ENCODE data around the gene MYEOV.

Gene MYEOV

DNA sequence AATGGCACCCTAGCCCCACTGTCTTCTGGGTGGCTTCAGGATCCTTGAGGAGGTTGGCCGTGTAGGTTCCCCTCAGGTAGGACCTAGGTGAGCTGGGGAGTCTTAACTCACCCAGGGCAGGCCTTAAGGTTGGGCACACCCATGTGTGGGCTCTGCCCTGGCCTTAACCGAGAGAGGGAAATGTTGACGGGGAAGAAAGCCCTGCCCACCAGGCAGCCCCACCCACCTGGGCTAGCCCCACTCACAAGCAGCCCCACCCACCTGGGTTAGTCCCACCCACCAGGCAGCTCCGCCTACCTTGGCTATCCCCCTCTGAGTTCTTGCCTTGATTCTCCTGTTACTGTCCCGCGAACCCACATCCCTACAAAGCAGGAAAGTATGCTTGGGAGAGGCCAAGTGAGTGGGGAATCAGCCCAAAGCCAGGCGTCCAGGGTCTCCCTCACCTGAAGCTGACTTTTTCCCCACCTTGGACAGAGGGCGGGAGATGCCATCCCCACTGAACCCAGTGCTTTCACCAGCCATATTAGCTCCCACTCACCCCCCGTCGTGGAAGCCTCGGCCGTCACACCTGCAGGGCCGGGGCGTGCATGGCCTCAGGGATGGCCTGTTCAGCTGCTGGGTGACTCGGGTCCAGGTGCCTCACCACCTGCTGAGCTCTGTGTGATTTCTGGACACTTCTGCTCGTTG, at the start of gene MYEOV:
Gene MYEOV (plus strand): TSS at position 337 of the 687 bp plus-strand sequence. CDS start 1,200 bp downstream, outside the sequence.
- peak; percentile 16 for DNase-seq

DNA sequence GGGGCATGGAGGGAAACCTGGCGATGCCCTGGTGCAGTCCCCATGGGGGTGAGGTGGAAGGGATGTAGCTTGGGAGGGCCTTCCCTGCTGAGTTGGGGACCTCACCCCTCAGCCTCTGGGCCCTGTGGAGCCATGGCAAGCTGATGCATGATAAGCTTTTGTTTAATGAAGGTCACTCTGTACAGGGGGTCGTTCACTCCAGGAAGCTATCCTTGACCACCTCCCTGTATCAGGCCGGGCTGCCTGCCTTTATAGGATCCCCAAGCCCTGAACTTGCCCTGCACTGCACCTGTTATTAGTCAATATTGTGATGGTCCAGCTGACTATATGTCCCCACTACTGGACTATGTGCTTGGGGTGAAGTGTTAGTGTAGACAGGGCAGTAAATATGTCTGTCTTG, 49.7 kb upstream of the MYEOV start:
- DNase-seq = no peak

DNA sequence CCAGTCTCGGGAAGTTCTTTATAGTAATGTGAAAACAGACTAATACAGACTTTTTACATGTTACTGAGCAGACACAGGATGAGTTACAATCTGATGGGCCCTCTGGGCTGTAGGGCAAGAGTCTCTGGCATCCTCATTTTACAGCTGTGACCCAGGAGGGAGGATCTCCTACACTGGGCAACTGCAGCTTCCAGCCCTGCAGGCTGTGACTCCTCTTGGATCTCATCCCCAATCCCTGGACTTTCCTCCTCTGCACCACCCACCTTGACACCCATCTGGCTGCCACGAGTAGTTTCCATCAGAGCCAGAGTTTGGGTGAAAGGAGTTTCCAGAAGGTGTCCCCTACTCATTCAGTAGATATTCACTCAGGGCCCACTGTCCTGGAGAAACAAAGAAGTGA, 48.9 kb upstream of the MYEOV start:
- DNase-seq = no peak

DNA sequence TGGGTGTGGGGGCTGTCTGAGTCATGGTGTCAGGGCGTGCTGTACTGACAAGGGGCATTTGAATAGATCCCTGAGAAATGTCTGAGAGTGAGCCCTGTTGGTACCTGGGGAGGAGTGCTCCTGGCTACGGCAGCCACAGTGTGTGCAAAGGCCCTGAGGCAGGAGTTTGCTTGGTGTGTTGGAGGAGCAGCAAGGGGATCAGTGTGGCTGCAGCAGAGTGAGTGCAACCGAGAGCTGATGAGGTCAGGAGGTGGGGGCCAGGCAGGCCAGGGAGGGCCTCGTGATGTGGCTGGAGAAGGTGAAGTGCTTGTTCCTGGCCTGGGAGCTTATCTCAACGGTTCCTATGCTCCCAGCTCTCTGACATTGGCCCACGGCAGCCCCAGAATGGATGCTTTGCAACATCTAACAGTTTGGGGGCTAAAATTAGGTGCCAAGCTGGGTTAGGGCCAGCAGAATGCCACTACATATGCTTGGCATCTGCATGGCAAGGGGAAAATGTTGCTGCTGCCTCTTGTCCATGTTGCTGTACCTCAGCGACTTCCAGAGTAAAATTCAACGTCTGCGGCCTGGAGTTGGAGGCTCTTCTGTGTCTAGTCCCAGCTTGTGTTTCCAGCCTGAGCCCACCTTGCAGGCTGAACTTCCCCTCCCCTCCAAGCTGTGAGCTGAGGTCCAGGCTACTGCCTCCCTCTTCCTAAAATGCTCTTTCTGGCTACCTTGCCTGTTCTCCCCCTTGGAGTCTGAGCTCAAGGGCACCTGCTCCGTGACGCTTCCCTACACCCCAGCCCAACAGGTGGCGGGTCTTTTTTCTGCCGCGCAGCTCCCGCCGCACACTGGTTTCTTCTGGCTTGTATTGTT, 48.2 kb upstream of the MYEOV start:
- DNase-seq = no peak

DNA sequence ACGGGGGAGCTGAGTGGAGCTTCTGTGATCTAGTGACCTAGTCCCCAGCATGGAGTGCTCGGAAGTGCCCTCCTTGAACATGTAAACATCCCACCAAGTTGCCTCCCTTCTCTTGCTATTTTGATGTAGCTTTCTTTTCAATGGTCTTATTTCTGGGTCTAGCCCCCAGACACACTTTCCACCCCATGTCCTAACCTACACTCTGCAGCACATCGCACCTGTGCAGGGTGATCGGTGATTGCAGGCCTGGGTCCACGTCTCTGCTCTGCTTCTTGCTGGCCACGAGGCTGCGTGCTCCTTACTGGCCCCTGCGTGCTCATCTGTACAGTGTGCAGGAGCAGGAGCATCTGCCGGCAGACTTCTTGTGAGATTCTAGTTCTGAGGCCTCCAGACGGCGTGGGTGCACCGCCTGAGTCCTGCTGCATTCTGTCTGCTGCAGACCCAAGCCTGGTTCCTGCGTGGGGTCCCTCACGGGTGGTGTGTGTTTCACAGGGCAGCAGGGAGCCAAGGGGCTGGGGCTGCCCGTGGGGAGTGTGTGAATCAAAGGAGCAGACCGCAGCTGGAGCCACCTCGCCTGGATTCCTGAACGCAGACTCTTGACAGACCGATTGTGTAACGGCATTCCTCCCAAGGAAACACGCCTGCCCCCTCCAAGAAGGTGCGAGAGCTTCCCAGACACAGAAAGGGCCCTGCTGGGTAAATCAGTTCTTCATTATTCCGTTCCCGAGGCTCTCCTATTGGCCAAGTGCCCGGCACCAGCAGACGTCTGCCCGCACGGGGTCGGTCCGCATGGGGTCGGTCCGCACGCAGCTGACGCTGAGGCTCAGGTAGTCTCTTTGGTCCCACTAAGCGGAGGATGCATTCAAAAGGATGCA, 44.4 kb upstream of the MYEOV start:
- no peak for DNase-seq

DNA sequence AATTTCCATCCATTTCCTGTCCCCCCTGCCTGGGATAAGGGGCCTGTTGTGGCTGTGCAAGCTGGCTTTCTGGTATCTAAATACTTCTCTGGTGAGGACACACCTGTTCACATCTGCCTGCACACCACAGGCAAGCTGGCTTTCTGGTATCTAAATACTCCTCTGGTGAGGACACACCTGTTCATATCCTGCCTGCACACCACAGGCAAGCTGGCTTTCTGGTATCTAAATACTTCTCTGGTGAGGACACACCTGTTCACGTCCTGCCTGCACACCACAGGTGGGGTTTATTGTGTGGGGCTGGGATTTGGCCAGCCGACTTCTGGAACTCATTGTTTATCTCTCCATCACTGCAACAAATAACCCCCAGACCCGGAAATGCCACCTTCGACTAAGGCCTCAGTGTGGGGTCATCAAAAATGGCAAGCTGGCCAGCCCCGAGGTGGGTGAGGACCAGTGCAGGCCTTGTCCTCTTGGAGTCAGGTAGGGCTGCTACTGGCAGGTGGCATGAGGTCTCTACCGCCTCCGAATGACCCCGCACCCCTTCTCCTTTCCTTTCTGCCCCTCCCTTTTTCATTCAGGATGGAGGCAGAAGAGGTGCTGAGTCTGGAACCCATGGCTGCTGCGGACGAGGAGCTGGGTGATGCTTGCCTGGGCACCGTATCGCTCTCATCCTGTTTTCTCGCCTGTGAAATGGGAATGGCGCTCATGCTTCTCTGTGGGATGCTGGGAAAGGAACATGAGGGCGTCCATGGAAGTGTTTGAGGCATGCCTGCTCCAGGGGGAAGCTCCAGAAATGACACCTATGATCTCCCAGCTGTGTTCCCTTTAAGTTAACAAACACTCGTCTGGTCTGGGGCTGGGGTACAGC, 43.5 kb upstream of the MYEOV start:
- no peak for DNase-seq

DNA sequence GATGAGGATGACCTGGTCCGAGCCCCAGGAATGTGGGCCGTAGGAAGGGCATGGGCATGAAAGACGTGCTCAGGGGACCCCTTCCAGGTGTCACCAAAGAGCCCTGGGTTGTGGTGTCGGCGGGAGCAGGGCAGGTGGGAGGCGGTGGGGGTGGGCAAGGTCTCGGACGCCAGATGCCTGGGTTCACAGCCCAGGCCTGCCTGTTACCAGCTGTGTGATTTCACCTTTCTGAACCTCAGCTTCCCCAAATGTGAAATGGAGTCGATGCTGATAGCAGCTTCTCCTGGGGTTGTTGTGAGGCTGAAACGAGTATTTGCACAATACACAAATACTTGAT, 42.9 kb upstream of the MYEOV start:
- no peak for DNase-seq

DNA sequence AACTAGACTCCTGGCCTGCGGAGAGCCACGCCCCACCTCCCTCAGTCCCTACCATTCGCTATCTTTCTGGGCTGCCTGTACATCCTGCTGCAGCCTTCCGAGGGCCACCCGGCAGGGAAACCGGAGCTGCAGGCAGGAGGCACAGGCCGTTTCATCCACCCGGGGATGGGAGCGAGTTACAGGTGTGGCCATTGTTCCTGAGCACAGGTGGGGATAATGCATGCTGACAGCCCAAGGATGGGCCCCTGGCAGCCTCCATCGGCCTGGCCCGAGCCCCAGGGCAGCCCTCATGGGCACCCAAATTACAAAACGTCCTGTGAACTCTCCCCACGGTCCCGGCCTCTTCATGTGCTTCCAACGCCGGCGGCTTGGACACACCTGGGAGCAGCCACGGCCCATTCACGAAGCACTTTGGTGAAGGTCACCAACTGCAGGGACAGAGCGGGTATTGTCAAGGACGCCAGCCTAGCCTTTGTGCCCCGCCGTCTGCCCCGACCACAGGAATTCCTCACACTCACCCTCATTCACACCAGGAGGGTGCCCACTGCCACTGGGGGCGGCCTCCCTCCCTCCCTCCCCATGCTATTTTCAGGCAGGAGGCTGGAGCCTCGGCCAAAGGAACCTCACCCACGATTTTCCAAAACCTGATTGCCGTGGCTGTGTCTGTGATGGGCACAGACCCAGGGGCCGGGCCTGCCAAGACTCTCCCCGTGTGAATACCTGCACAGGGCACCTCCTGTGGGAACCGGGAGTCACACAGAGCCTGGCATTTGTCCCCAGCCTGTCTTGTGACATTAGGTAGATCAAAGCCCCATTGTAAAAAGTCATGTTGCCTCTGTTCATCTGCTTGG, 42.1 kb upstream of the MYEOV start:
- DNase-seq = no peak

GRCh38 chr11:69252490-69252837, 41.5 kb upstream of the MYEOV start:
- no peak for DNase-seq

- DNase-seq = no peak
Measured at GRCh38 chr11:69253028-69253427, 40.9 kb upstream of the MYEOV start.

DNA sequence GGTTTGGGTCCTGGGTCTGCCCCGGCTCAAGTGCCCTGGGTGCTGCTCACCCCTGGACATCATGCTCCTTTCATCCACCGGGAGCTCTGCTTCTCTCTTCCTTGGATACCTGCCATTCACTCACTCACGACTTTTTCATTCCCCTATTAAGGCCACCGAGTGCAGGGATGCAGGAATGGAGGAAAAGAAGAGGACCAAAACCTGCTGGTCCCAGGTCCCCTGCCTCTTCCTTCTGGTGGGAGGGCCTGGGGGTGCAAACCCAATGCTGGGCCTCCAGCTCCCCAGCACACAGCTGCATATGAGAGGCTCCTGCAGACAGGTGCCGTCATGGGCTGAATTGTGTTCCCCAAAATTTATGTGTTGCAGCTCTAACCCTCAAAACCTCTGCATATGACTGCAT, 36.8 kb upstream of the MYEOV start:
- DNase-seq = no peak

- DNase-seq = no peak
Measured at GRCh38 chr11:69257838-69258658, 35.9 kb upstream of the MYEOV start.

DNA sequence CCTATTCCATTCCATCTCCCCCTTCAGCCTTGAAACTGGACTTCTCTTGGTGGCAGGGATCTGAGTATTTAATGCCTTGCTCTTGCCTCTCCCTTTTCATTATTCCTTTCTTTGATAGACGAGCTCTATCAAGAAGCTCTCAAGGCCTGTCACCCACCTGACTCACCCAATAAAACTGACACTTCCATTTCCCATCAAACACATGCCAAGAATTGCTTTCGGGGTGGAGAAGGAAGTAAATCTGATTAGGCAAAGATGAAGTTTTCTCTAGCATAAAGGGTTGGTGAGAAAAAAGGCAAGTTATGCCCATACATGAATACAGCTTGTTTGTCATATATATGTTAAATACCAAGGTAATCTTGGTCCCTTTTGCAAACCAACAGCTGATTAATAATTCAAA, 34.9 kb upstream of the MYEOV start:
- DNase-seq = no peak

- no peak for DNase-seq
Measured at GRCh38 chr11:69260622-69261021, 33.3 kb upstream of the MYEOV start.

- DNase-seq = no peak
Measured at GRCh38 chr11:69261116-69261515, 32.8 kb upstream of the MYEOV start.

DNA sequence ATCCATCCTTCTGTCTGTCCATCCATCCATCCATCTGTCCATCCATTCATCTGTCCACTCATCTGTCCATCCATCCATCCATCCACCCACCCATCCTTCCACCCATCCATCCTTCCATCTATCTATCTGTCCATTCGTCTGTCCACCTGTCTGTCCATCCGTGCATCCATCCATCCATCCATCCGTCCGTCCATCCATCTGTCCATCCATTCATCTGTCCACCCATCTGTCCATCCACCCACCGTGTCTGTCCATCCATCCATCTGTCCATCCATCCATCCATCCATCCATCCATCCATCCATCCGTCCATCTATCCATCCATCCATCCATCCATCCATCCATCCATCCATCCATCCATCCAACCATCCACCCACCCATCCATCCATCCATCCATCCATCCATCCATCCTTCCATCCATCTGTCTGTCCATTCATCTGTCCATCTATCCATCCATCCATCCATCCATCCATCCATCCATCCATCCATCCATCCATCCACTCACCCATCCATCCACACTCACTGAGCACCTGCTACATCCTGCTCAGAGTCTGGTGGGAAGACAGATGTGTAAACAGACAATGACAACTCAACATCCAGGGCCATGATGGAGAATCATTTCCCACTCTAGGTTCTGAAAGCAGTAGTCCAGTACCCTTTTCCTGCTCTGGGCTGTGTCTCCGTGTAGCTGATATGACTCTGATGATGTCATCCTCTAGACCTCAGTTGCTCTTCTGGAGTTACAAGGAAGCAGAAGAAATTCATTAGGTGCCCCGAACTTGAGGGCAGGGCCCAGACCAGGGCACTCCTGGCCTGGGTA, 30.8 kb upstream of the MYEOV start:
- no peak for DNase-seq

GRCh38 chr11:69263736-69264052, 30.3 kb upstream of the MYEOV start:
- no peak for DNase-seq

DNA sequence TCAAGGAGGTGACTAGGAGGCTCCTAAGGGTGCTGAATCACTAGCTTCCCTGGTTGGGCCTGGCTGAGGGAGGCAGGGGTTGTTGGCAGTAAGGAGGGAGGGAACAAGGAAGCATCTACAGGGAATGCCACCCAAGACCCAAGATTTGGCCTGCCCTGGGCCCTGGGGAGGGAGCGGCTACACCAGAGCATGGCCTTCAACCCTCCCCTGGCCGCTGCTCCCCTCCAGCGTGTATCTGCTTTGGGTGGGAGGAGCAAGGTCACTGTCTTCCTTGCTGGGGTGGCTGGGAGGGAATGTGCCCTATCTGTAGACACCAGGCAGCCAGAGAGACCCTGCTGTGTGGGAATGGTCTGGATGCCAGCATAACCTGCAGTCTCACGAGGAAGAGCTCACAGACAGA, 29.5 kb upstream of the MYEOV start:
- no peak for DNase-seq

GRCh38 chr11:69265210-69265609, 28.7 kb upstream of the MYEOV start:
- no peak for DNase-seq

DNA sequence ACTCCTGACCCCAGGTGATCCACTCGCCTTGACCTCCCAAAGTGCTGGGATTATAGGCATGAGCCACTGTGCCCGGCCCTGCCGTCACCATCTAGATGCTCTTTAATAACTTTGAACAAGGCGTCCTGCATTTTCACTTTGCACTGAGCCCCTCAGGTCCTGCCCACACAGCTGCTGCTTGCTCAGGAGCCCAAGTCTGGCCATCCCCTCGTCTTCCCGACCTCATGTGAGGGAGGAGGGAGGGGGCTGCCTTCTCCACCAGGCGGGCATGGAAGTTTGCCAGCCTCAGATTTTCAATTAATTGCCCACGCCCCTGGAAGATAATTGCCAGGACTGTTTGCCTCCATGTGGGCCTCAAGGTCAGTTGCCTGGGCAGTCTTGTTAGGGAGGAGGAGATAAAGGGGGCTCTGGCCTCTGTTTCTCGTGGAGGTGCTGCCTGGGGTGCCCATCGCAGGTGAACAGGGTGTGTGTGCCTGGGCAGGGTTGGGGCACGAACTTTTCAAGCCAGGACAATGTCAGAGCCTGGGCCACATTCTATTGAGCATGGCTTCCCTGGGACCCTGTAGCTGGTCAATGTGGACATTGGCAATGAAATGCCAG, 27.9 kb upstream of the MYEOV start:
- DNase-seq = no peak

All from stimulated activated naive CD4-positive, alpha-beta T cell treated with Interleukin-2 at 50 U/mL for 16 hours (primary cell).